Forelimb muscle (tissue), 1 donor: ENCODE results near the gene CDC7. TPM values are rescaled to one million over a fixed set of nuclear protein-coding genes. Genes with fewer than 3 reads are reported as not detected.
"Not testable (repeated sequence)": the region's sequence is repeated elsewhere in the genome, so short reads cannot be mapped to it uniquely, and the experiment has no call there.

ENCODE experiments used
- DNase-seq: peaks from one replicate; pipeline ENCODE4 v3.0.0-alpha.2; 2013; ENCODE audit warnings: low read depth
- polyA plus RNA-seq: library from polyadenylated mRNA; unstranded; fragments of 120-200 nt; gene quantifications from one replicate; pipeline ENCODE4 v1.2.1, GENCODE V29; 2013; ENCODE audit not compliant: insufficient read length

Gene CDC7
- polyA plus RNA-seq, 1 donor = 6.7 TPM

DNA sequence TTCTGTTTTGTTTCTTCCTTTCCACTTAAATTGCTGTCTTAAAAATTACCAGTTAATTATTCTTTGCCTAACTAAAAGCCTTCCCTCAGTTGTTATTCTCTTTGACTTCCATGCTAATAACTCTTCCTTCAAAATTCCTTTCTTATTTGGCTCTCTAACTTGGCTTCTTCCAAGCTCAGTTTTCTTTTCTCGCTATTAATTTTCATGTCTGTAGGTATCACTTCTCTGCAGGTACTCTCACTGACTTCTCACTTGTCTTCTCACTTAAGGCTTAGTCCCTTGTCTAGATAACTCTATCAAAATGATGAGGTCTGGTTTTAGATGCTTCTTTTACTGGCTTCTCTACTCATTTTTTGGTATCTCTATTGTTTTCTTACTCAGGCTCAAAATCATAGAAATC lies 10.1 kb downstream of the CDC7 start:
- no peak for DNase-seq

DNA sequence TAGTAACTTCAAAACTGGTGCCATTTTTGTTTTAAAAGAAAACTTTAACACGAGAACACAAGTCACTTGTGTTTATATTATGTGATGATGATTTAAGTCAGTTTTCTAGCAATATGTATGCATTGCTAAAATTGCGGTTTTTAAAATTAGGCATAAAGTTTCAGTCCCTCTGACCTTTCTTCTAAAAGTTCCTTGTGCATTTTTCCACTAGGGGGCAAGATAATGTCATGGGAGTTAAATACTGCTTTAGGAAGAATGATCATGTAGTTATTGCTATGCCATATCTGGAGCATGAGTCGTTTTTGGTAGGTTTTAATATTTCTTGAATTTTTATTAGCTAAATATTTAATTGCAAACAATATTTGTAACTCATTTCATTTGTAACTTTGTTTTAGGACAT lies 10.7 kb downstream of the CDC7 start:
- no peak for DNase-seq

- no peak for DNase-seq
These were observed 12.5 kb downstream of the CDC7 start for GRCh38 chr1:91513160-91513559.

DNA sequence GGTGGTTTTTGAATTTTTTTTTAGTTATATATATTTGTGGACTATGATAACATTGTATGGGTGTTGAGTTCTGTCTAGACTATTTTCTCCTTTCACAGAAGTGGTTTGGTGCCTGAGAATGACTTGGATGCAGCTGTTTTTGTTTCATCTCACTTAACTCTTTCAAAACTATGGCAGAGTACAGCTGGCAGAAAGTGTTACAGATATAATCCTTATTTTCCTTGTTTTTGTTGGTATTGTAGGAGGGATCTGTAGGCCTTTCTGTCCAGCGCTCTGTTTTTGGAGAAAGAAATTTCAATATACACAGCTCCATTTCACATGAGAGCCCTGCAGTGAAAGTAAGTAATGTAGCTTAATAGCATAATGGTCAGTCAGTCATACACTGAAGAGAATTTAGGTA lies 13.1 kb downstream of the CDC7 start:
- DNase-seq = no peak

DNA sequence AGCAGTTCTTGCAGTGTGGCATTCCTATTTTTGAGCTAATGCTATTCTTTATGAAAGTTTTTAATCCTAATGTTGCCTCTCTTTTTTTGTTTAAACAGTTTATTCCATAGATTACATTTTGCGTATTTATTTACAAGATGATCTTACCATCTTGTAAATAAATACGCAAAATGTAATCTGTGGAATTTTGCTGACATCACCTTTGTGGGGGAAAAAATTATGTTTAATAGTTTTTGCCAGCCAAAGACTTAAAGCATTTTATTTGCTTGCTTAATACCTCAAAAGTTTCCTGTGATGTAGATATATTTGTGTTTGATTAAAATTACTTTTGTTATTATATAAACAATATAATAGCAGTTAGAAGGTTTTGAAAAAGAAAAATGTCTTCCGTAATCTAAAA lies 15.3 kb downstream of the CDC7 start:
- no peak for DNase-seq

DNA sequence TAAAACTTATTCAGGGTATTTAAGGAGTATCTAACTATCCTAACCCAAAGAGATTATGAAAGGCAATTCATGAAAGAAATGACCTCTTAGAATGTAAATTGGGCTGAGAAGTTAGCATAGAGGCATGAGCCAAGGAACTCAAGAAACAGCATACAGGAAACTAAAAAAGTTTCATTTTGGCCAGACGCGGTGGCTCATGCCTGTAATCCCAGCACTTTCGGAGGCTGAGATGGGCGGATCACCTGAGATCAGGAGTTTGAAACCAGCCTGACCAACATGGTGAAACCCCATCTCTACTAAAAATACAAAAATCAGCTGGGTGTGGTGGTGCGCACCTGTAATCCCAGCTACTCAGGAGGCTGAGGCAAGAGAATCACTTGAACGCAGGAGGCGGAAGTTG lies 16.0 kb downstream of the CDC7 start:
- not testable (repeated sequence) for DNase-seq

GRCh38 chr1:91519167-91519566 lies 18.5 kb downstream of the CDC7 start:
- DNase-seq = not testable (repeated sequence)

DNA sequence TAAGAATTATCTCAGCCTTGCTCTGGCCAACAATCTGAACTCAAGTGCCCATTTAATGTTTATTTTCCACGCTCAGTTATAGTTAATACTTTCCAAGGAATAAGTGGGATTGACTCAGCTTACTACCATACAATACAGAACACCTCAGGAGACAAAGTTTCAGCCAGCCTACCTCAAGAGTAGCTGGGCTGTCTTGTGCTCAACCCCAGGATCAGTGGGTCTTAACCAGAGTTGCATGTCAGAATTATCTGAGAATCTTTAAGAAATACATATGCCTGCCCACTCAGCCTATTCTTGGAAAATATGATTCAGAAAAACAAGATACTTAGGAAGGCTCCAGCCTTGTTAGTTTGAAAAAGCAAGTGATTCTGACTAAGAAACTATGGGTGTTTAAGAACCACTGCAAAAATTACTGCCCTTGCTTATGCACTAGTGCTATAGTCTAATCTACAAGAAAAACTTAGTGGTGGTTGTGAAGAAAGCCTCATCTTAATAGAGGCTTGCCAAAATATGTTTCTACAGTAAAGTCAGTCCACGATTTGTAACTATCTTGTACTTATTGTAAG lies 20.4 kb downstream of the CDC7 start:
- DNase-seq = no peak

DNA sequence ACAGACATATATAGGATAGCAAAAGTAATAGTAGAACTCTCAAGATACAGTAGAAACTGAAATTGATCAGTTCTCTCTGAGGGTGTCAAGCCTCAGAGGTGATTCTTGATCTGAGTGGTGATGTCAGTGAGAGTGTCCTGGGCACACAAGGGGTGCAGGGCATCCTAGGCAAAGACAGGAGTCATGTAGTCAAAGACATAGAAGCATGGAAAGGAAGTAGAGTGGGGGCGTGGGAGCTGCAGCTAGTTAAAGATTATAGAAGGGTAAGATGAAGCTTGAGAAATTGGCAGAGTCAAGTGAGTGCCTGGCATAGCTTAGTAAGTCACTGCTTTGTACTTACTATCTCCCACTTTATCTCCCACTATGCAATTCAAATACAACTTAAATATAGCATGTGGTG lies 22.8 kb downstream of the CDC7 start:
- no peak for DNase-seq

GRCh38 chr1:91526496-91526895 lies 25.8 kb downstream of the CDC7 start:
- DNase-seq = no peak

GRCh38 chr1:91527266-91527765 lies 26.7 kb downstream of the CDC7 start:
- DNase-seq = peak; percentile 41

DNA sequence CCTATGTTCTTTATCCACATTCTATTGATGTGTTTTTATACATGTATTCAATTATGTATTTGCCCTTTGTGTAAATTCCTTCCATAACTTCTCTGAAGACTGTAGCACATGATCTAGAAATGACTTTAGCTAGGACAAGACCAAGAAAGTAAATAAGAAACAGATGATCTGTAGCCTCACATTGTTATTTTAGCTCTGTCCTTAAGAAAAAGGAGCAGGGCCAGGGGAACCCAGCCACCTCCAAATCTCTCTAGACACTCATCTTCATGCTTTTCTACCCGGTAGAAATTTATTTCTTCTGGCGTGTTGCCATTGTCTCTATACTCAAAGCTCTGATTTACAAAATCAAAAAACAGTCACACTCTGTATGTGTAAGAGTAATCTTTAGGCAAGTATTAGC lies 27.1 kb downstream of the CDC7 start:
- peak; percentile 35 for DNase-seq

- DNase-seq = no peak
These were observed 29.2 kb downstream of the CDC7 start for GRCh38 chr1:91529856-91530255.

DNA sequence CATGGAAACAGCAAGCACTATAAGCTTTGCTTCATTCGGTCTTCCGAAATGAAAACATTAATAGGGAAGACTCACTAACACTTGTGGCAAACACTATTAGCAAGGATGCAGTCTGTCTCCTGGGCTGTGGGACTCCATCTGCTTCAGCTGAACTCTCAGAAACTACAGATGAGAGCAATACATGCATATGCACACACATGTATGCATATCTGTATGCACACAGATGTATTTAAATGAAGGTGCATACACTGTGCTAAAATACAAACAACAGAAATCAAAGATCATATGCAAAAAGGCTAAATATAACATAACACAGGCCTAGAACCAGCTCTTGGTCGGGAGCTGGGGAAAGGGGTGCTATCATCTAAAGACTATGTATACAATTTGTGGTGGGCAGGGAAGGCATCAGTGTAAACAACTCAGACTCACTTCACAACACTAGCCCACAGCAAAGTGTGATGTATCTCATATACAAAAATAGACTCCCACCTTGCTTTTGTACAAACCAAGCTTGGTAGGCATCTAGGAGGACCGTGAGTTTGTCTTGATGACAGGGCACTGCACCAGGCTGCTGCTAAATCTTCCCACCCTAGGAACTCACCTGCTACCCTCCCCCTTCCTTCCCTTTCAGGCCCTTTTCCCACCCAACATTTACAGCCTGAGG lies 32.8 kb downstream of the CDC7 start:
- no peak for DNase-seq

GRCh38 chr1:91535441-91535840 lies 34.8 kb downstream of the CDC7 start:
- no peak for DNase-seq

DNA sequence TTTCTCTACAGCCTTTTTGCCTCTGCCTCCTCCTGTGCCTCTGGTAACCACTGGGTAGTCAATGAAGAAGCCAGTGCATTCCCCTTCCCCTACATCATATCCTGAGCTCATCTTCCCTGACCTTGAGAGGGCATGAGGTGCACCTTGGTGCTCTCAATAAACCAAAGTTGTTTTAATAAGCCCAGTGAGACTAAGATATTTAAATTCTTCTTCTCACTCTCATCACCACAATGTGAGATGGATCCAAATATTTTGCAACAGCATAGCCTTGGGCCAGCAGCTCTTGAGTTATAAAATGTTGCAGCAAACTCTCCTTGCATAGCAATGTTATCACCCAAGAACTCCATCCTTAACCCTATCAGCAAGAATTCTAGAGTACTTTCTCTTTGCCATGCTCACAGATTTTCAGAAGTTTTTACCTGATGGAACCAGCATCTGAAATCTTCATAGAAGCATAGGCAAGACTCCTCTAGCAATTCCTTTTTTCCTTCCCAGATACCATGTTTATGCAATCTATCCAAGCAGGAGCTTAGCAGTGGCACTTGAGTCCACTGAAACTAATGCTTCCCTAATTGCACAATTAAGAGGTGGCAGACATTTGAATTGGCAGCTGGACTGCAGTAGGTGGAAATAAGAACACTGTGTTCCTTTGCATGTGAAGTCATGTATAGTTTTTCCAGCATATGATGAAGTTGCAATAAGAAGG lies 36.8 kb downstream of the CDC7 start:
- DNase-seq = no peak

- DNase-seq = no peak
These were observed 37.3 kb downstream of the CDC7 start for GRCh38 chr1:91537987-91538304.

DNA sequence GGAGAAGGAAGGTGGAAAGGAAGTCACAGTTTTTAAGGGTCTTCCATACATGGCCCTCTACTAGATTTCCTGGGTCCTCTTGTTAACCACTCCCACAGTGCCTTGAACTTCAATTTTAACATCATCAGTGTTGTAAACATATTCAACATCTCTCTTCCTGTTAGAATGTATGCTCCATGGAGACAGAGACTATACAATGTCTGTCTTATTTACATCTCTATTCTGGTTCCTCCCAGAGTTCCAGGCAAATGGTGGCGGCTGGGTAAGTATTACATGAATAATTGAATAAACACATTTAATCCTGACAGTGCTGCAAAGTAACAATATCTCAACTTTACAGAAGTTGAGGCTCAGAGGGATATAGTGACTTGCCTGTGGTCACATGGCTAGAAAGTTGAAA lies 40.3 kb downstream of the CDC7 start:
- DNase-seq = no peak

- DNase-seq = no peak
These were observed 41.4 kb downstream of the CDC7 start for GRCh38 chr1:91541918-91542533.

DNA sequence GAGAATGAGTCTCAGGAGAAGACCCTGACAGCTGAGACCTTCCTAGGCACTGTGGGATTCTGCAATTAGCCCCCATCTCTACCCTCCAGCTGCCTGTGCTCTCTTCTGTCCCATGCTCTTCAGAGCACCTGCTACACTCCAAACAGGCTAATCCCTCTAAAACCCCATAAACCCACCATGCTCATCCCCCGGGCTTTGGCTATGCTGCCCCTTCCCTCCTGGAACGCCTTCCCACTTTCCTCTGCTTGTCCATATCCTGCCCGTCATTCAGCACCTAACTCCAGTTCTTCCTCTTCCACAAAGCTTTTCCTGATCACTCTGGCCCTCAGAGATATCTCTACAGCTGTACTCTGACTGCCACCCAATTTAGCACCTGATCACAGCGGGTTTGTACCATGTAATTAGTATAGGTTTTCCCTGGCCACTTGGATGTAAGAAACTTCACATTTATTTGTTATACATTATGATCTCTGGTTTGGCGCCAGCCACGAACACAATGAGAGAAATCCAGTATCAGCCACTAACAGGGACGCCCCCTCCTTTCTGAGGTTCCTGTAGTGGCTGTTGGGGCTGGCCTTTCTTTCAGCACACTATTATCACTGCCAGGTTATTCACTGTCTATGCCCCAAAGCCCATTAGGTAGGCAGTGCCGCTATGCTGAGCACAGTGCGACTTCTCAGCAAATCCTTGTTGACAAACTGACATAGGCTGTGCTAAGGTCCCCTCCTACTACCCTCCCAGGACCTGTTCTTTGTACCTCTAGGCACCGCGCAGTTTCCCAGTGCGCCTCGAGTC lies 45.1 kb downstream of the CDC7 start:
- DNase-seq = no peak

GRCh38 chr1:91546301-91546581 lies 45.6 kb downstream of the CDC7 start:
- no peak for DNase-seq

GRCh38 chr1:91546876-91547275 lies 46.2 kb downstream of the CDC7 start:
- DNase-seq = no peak
